Amniotic epithelial cell (primary cell): Measurements from ENCODE around the gene SLC38A2.

Experiments used
- DNase-seq: peaks from one replicate; pipeline ENCODE4 v3.0.0-alpha.2; 2010; ENCODE audit warnings: low read depth

The SLC38A2 gene

GRCh38 chr12:46374310-46374709 lies 1.7 kb upstream of the SLC38A2 start:
- no peak for DNase-seq

GRCh38 chr12:46373301-46374296 lies 1.0 kb upstream of the SLC38A2 start:
- peak; percentile 44 for DNase-seq

DNA sequence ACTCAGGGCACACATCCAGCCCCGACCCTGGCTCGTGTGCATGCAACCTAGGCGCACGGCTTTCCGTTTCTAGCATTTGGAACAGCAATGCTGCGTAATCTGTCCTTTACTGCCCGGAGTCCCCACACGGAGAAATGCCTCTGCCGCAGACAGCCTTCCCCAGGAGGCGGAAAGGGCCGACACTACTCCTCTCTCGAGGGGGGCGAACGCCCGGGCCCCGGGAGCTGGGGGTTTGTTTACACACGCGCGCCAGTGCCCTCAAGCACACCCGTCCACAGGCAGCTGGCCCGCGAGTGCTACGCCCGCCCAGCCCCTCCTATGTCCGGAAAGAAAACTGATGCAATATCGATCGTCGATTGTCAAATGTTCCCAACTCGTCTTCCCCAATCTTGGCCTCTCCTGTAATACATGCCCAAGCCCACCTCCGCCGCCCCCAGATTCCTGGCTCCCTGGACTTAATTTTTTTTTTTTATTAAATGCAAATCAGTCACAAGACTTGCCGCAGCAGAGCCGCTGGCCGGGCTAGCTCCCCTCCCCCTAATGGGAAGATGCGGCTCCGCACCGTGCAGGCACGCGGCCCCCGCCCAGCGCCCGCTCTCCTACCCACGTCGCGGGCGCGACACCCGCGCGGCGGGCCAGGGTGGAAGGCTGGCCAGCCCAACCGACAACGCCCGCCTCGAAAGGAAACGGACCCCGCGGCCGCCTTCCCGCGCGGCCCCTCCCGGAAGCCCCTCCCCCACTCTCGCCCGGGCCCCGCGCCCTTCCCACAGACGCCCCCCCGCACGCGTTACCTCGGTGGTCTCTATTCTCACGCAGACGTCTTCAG lies 642 bp downstream of the SLC38A2 start:
- DNase-seq, result no peak

GRCh38 chr12:46370792-46371717 lies 1.5 kb downstream of the SLC38A2 start:
- peak; percentile 82 for DNase-seq

GRCh38 chr12:46370380-46370734 lies 2.2 kb downstream of the SLC38A2 start:
- peak; percentile 47 for DNase-seq

DNA sequence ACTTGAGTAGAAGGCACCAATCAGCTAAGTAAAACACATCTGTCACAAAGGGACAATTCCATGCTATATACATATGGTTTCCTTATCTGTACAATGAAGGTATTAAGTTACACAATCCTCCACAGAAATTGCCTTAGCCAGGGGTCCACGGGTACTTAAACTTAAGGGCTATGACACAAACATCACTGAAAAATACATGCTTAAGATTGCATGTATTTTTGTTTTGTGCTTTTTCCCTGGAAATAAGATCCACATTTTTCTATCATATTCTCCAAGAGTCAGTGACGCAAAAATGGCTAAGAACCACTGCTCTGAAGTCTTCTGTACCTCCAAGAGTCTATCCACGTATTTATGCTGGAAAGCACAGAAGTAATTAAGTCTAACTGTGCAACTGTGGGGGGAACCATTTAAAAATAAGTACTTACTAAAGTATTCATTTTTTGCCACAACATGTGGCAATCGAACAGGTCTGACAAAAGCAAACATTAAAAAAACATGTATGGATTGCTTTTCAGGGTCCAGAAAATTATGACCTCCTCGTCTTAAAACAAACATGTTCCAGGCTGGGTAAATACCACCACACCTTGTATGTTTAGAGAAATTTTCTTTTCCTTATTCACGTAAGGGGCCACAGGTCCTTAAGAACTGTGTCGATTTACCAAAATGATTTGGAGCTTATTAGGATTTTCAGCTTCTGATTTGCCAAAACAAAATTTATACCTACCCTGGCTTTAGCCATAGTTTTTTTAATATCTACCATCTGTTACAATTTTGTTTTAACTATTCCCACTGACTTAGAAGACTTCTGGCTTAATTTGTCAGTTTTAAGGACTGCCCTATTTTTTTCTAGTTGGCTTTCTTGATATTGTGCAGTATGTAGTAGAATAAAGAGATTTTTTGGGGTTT lies 2.8 kb downstream of the SLC38A2 start:
- DNase-seq, result no peak

DNA sequence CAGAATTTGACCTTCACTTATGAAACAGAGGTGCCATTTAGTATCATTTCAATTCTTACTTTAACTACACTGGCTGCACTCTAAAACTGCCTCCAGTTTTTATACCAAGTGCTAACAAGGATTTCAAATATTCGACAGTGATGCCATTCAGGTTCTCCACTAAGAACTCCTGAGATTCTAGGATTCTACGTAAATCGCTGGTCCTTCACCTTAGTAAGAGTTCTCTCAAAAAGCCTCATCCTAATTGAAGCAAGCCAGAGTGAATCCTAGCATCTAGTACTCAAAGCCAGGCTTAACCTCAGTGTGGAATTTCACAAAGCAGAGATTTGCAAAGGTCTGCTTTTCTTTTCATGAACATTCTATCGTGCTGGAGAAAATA lies 3.5 kb downstream of the SLC38A2 start:
- DNase-seq, result no peak

GRCh38 chr12:46368684-46369083 lies 3.9 kb downstream of the SLC38A2 start:
- DNase-seq, result no peak

DNA sequence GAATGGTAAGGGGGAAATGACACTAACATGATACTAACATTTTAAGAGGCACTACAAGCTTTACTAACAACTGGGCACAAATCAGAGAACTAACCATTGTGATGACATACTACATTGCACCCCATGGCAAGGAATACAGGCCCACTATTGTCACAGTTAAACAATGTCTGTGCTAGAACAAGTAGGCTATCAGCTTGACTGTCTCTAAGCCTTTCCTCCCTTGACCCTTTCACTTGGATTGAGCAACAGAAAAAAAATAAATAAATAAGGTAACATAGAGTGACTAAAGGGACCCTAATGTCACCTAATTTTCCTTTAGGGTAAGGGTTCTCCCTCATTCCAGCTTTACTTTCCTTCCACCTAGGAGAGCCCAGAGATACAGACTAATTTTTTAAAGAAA lies 4.4 kb downstream of the SLC38A2 start:
- no peak for DNase-seq

DNA sequence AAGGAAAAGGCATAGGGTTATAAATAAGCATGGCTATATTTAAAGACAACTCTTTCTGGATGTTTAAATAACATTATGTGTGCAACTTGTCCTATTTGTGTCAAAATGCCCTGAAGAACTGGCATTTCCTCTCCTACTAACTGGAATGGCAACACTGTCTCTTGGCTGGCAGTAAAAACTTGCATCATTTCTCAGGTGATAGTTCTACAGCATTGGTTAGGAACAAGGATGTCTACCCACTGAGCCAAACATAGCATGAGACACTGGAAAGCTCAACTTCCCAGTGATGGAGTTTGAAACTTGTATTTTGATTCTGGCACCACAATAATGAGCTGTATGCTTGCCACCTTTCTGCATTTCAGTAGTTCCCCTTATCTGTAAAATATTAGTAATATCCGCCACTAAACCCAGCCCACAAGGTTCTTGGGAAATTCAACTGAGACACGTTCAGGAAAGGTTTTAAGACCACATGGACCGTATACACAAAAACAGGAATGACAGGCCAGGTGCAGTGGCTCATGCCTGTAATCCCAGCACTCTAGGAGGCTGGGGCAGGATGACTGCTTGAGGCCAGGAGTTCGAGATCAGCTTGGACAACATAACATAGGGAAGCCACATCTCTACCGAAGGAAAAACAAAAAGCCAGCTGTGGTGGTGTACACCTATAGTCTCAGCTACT lies 5.1 kb downstream of the SLC38A2 start:
- peak; percentile 64 for DNase-seq

GRCh38 chr12:46366771-46367170 lies 5.8 kb downstream of the SLC38A2 start:
- no peak for DNase-seq

DNA sequence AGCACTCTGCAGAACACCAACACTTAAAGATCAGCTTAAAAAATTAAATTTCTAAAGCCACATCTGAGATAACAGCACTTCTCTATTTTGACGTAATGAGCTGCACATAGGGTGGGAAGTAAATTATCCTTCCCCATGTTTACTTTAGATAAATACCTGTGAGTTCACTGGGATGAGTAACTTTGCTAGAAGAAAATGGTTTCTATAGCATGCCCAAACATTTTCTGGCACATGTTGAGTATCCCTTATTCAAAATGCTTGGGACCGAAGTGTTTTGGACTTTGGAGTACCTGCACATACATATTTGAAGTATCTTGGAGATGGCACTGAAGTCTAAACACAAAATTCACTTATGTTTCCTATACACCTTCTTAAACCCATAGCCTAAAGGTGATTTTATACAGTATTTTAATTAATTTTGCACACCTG lies 6.6 kb downstream of the SLC38A2 start:
- DNase-seq, result no peak

DNA sequence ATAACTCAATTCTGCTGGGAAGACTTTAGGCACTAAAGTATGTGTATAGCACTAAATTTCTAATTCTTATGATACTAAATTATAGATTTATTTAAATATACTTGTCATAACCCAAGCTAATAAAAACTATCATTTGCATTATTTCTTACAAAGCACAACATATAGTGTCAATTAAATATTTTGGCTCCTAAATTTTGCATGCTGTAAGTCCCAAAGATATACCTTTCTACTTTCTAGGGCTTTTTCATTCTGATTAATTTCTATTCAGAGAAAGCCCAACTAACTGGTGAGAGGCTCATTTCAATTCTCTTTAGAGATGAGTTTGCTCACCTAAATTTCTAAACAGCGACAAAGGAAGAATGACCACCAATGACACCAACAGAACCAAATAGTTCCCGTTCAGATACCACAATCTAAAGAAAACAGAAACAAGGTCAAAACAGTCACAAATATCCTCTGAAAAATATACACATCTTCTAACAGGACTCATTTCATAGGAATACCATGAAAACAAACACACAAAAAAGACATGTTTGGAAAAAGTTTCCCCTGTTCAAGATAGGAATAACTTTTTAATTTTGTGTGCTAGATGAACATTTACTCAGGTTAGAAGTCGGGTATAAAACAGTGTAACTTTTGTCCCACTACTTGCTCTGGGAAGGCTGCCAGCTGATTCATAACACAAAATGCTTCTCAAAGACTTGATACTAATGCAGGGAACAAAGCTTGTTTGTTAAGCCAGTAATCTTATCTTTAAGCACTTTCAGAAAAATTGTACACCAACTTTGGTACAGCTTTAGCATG lies 7.6 kb downstream of the SLC38A2 start:
- DNase-seq, result peak; percentile 86

DNA sequence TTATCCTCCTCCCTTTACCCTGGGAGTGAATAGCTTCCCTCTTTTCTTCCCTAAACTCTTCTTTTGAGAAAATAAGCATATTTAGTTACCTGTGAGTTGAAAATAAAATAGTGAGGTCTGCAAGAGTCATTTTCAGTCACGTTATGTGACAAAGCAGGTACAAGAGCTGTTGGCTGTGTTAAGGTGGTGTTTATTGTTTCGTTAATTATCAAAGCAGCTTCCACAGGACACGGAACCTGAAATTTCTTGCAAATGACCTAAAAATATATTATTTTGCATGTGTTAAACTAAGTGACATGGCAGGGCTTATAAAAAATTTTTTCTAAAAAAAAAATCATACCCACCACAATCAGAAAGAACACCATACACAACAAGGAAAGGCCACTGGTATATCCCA lies 8.3 kb downstream of the SLC38A2 start:
- no peak for DNase-seq

DNA sequence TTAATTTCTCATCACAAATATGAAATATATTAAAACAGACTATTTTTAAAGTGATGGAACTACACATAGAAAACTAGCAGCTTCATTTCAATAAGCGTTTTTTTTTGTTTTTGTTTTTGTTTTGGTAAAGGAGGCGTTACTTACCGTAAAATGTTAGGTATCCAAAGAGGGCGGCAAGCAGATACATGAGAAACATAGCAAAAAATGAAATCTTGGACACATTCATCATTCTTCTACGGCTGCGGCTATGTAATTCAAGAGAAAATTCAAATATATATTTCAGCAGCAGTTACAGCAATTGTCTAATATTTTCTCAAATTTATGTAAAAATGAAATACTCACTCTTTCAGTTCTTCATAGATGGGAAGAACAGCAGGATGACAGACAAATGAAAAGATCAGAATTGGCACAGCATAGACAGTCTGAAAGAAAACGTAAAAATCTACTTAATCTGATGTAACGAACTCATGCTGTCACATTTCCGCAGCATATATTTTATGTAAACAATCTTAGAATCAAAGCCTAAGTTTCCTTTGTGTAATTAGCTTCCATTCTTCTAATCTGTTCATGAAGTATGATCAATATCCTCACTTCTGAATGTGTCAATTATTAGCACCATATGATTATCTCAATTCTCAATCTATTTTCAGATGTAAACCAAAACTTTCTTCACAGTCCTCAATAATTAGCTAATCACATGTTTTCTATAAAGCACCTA lies 8.8 kb downstream of the SLC38A2 start:
- no peak for DNase-seq

DNA sequence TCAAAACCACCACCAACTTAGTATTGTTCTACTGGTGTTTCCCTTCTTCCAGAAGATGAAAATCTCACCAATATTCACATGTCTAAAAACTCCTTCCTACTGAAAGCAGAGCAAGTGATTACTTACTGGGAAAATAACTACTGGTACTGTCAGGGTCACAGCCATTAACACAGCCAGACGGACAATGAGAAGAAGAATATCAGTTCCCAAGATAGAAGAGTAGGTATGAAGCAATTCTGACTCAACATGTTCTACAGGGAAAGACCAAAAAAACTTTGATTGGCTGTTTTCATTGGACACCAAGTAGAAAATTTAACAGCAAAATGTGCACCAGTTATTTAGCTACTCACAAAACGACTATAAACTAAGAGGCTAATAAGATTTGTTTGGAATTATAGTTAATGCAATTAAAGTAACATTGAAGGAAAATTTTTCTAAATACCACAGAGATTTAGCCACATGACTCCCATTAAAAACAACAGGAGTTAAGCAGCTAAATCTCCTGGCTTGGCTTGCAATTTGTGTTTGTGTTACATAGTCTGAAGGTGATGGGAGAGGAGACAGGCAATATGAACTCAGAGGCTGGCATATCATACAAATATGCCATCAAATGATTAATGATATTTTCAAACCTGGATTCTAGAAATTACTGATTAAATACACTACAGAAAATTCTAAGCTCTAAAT lies 9.5 kb downstream of the SLC38A2 start:
- peak; percentile 78 for DNase-seq

DNA sequence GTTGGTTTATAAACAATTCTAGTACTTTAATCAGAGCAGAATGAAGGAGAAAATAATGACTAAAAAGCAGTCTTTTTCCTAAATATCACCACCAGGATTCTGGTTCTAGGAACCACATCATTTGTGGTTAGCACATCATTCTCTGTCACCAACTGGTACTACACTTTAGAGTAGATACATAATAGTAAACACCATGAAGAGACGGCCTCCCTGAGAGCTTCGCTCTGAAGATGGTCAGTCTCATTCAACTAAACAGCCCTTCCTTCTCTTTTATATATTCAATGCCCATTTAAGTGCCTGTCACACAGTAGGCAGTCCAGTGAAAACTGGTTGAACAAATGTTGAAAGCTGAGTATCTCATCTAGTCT lies 10.9 kb downstream of the SLC38A2 start:
- DNase-seq, result no peak
